GM21619 (cell line): Measurements from ENCODE around the gene C1orf122.
"Not testable (repeated sequence)": the region's sequence is repeated elsewhere in the genome, so short reads cannot be mapped to it uniquely, and the experiment has no call there.

ENCODE experiments used
- ATAC-seq: cut with Tn5 transposase; IDR thresholded peaks from one replicate; pipeline ENCODE4 v1.9.1; 2021; ENCODE audit not compliant: unreplicated experiment

C1orf122 gene

DNA sequence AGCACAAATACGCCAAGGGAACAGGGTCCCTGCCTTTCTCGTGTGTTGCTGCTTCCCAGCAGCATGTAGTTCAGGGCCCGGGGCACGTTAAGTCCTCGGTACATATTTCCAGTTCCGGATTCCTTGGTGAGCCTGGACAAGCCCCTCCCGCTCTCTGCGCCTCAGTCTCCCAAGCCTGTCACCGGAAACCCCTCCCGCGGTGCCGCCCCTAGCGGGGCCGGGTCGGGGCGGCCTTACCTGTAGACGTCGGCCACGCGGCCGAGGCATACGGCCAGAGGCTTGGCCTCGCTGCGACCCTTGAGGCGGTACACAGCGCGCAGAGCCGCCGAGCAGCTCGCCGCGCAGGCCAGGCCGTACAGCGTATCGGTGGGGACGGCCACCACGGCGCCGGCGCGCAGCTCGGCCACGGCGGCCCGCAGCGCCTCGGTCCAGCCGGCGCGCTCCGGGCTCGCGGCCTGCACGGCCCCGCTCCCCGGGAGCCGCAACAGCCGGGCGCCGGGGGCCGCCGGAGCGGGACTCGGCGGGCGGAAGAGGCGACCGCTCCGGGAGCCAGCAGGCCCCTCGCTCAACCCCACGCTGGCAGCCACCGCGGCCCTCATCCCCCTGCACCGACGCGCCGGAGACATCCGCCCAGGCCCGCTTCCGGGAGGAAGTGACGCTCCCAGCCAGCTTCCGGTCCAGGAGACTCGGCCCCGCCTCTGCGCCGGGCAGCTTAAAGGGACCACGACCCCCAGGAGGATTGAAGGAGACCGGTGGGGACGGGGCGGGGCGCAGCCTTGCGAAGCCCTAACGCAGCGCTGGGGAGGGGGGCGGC is at the start of gene C1orf122, which contains the start of gene YRDC:
C1orf122 (plus strand) TSS at position 236 of the 814 bp plus-strand sequence. CDS start 615 bp downstream, outside the sequence.
YRDC (minus strand) TSS at position 654 of the 814 bp plus-strand sequence; CDS start at position 626, 28 bp downstream.
- peak; percentile 88 for ATAC-seq

DNA sequence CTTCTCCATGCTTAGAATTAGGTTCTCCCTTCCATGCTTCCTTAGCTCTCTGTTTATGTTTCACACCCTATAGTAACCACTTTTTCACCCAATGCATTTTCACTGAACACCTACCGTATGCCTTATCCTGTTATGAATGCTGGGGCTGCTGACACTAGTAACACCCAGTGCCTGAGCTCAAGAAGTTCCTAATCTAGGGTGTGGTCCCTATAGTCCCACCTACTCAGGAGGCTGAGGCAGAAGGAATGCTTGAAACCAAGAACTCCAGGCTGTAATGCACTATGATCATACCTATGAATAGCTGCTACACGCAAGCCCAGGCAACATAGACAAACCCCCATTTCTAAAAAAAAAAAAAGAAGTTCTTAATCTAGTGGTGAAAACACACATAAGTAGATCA is 48.1 kb upstream of the C1orf122 start:
- ATAC-seq = no peak

DNA sequence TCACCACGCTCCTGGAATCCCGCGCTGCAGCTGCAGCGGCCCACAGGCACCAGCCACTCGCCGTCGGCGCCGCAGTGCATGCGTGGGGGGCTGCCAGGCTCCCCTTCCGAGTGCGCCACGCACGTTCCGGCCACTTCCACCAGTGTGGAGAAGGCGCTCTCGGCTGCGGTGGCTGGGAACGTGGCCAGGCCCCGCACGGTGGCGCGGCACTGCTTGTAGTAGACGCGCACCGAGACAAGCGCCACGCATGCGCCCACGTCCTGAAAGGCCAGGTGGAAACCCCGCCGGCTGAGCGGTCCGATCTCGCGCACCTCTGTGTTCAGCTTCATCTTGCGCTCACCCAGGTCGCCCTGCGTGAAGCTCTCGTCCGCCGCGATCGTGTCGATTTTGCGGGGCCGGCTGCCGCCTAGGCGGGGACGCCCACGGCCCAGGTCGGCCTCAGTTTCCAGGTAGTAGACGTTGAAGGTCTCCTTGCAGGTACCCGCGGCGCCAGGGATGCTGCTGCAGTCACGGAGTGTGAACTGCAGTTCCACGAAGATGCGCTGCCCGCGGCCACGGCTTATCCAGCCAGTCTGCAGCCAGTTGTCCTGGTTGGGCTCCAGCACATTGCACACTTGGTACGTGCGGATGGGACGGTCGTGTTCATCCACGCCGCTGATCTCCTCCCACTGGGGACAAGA is 46.0 kb upstream of the C1orf122 start:
- no peak for ATAC-seq

DNA sequence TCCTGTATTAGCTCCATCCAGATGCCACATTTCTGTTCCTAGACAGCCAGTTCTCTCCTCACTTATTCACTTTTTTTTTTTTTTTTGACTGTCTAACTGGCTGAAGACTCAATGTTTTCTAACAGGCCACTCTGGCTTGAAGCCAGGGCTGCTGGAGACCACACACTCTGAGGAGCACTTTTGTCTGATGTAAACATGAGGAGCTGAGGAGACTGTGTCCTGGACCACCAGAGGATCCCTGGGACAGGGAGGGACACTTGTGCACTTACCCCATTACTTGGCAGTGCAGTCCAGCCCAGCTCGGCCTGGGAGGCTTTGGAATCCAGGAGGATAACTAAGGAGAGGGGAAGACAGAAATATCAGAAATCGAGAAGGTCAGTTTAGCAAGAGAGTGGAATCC is 45.1 kb upstream of the C1orf122 start:
- no peak for ATAC-seq

DNA sequence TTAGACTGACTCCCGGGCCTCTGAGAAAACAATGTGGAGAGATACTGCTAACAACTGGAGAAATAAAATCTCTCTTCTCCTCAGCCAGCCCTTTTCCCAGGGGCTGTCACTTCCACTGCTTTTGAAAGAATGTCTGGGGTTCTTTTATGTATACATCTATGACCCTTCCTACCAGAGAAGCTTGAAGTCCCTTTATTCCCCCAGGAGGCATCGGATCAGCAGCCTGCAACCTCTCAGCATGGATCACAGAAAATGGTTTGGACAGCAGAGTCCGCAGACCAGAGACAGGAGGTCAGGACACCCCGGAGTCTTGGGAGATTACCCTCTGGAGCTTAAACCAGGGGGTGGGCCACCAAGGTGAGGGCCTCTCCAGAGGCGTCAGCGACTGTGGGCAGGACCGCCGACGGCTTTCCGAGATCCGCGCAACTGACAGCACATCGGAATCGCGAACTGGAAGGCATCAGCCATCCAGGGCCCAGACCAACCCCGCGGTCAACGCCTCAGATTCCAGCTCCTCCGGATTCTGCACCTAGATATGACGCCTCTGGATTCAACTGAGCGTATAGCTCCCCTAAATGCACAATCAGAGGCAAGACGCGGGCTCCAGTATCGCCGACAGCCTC is 43.7 kb upstream of the C1orf122 start:
- ATAC-seq = no peak

DNA sequence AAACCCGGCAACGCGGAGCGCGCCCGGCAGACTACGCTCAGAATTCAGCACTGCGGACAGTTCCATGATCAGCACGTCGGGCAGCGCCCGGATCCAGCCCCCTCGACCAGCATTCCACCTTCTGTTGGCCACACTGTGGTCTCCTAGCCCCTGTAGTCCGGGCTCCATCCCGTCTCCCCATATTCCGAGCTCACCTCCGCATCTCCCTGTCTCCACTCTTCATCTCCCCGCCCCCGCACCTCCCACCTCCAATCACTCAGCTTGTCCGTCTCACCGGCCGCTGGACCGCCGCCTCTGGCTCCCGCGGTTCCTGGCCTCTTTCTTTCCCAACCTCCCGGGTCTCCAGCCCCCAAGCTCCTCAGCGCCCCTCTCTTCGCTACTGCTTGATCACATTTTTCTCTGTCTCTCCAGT is 43.2 kb upstream of the C1orf122 start:
- no peak for ATAC-seq

DNA sequence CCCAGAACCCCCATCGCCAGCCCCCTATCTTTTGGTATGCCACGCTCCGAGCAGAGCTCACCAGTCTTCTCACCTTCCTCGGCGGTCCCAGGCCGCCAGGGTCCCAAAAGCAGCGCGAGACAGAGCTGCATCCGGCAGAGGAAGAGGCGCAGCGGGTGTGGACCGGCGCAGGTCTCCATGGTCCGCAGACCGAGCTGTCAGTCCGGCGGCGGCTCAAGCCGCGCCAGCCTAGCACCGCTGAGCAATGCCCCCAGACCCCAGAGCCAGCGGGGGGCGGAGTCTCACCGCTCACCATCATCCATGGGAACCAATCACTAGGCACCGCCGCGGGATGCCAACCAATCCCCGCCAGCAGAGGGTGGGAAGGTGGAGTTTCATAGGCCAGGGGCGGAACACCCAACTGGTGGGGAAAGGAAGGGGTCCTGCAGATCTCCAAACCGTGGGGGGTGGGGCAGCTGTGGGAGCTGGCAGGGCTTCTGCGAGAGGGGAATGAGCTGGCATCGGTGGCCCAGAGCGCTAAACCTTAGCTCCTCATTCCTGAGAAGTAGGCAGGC is 42.6 kb upstream of the C1orf122 start, which contains the start of gene EPHA10:
EPHA10 (minus strand) TSS at position 233 of the 554 bp plus-strand sequence; CDS start at position 179, 54 bp downstream.
- ATAC-seq = no peak

DNA sequence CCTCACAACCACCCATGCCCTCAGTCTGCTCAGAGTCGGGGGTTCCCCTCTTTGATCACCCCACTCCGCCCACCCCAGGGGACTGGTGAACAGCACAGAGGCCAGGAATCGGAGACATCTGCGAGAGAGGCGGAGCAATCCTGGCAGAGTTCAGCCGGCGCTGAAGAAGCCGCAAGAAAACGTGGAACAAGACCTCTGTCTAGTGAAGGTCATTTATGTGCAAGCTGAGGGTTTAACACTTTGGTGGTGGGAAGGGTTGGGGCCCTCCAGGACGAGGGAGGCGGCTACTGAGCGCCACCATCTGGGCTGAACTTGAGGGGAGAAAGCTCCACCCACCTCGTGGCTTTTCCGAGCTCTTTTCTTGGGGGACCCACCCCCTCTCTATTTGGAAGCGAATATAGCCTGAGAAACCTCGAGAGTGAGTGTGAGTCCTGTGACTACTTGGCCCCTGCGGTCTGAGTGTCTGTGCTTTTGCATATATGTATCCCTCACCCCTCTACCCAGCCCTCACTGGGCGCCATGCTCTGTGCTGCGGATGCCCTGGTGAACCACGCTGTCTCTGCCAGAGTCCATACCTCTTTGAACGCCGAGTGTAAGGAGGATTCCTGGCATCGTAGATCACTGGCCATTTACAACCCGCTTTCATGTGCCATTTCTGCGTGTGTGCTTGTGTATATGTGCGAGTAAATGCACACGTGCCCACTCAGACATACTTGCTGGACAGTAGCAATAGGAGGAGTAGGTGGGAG is 41.5 kb upstream of the C1orf122 start:
- no peak for ATAC-seq

DNA sequence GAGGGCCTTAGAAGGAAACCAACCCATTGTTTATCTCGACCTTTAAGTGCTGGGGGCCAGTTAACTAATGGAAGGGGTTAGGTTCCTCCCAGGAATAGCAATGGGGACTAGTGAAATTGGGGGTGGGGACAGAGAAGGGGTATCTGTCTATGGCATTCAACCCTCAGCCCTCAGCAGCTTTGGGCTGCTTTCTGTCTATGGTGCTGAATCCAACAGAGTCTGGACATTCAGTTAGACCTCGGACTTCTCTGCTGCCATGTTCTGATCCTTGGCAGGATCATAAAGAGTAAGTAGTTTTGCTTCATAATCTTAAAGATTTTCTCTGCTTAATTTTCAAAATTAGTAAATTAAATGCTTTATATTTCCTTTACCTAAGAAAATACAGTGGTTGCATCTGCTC is 40.1 kb upstream of the C1orf122 start:
- no peak for ATAC-seq

DNA sequence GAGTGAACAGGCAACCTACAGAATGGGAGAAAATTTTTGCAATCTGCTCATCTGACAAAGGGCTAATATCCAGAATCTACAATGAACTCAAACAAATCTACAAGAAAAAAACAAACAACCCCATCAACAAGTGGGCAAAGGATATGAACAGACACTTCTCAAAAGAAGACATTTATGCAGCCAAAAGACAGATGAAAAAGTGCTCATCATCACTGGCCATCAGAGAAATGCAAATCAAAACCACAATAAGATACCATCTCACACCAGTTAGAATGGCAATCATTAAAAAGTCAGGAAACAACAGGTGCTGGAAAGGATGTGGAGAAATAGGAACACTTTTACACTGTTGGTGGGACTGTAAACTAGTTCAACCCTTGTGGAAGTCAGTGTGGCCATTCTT is 36.1 kb upstream of the C1orf122 start:
- not testable (repeated sequence) for ATAC-seq

DNA sequence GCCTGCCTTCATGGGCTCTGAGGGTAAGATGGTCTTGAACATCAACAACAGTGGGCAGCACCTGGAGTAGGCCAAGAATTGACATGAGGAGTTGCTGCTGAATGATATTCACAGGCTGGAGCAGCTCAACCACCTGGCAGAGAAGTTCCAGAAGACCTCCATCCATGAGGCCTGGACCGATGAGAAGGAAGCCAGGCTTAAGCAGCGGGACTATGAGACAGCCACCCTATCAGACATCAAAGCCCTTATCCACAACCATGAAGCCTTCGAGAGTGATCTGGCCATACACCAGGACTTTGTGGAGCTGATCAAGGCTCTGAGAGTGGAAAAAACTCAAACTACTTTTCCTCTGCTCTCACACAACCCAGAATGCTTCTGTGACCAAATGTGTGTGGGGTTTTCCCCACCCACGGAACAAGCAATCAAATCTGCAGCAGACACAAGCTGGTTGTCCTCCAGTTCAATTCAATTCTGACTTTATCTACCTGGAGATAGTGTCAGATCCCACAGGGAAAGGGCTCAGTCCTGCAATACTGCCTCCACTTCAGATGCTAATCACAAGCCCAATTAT is 30.6 kb upstream of the C1orf122 start:
- ATAC-seq = no peak

DNA sequence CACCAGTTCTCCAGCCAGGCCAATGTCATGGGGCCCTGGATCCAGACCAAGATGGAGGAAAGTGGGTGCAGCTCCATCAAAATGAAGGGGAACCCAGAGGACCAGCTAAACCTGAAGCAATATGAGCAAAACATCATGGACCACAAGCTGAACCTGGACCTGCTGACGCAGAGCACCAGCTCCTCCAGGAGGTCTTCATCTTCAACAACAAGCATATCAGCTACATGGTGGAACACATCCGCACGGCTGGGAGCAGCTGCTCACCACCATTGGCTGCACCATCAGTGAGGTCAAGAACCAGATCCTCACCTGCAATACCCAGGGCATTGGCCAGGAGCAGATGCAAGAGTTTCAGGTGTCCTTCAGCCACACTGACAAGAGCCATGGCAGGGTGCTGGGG is 28.9 kb upstream of the C1orf122 start:
- ATAC-seq = no peak

DNA sequence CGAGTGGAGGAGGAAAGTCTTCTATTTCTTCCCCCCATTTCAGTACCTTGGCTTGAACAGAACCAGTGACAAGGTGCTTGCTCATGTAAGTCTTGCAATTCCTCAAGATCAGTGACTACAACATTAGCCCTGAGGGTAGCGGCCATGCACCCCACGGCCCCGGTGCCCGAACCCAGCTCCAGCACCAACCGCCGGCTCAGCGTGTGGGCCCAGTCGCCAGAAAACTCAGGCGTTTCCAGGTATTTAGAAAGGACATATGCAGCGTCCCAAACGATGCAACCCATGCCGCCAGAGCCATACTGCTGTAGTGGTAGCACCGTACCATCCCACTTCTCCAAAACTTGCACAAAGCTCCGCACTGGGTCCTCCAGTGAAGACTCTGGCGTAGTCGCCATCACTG is 25.1 kb upstream of the C1orf122 start:
- ATAC-seq = no peak

DNA sequence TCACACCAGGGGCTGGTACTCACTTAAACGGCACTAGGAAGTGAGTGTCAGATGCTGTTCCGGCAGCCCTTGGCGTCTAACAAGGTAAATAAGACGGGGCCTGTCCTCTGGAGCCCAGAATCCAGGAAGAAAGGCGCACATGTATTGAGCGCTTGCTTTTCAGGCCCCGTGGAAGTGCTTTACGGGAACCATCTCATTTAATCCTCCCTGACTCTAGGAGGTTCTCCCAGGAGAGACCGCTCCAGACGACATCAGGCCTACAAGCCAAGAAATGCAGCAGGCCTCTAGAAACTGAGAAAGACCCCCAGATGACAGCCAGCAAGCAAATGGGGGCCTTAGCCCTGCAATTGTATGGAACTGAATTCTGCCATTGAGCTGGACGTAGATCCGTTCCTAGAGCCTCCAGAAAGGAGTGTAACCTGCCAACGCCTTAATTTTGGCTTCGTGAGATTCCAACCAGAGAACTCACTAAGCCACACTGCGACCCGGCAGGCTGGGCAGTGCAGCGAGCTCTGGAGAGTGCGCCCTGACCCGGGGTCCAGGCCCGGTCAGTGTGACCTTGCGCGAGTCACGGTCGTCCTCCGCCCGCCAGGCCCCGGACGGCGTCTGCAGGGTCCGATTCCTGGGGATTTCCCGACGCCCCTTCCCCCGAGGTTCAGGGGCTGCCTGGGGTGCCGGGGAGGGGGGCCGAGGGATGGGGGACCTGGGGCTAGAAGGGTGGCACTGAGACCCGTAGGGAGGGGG is 14.5 kb upstream of the C1orf122 start:
- ATAC-seq = no peak

DNA sequence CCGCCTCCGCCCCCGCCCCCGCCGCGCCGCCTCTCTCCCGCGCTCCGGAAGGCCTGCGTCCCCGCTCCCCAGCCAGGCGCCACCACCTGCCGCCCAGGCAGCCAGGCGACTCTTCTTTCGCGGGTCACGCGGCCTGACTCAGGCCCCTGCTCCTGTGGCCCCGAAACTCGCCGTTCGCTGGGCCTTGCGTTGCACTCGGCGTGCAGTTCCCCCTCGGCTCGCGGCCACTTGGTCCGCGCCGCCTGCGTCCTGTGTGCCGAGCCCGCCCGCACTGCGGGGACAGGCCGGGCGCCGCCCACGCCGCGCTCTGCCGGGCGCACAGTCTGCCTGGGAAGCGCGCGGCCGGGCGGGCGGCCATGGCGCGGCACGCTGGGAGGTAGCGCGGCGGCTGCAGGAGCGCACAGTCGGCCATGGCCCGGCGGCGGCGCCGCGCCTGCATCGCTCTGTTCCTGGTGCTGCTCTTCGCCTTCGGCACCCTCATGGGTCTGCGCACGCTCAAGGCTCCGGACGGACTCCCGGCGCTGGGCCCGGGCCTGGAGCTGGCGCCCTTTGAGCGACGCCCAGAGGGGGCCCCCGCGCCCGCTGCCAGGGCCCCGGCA is 13.7 kb upstream of the C1orf122 start, which contains the start of gene MANEAL:
MANEAL (plus strand) TSS at position 75 of the 599 bp plus-strand sequence; CDS start at position 411, 336 bp downstream.
- ATAC-seq = peak; percentile 56

DNA sequence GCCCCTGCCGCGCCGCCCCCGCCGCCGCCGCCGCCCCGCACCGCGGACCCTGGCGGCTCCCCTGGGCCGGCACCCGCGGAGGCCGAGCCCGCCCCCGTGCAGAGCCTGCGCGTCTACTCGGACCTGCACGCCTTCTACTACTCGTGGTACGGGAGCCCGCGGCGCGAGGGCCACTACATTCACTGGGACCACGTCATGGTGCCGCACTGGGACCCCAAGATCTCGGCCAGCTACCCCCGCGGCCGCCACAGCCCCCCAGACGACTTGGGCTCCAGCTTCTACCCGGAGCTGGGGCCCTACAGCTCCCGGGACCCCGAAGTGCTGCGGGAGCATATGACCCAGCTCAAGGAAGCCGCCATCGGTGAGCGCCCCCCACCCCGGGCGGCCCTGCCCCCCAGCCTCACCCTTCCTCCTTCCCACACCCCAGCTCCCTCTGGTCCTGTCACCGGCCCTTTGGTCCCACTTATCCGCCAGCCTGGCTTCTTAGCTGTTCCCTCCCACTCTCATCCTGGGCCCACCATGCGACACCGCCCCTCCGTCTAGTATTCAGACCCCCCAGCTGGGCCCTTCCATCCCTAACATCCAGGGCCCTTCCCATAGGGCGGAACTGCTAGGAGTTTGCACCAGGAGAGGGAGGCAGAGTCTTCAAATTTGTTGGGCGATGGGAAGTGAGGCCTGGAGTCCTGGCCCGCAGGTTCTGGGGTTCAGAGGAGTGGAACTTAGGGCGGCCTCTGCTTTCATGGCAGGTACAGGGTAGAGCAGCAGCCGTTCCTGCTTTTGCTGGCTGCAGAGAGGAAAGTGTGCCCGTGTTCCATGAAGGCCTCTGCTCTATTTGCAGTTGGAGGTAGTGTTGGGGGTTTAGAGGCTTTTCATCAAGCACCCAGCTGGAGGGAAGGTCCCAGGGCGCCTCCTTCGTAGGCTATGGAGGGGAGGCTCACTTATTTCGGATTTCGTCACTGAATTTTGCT is 12.9 kb upstream of the C1orf122 start:
- ATAC-seq = no peak

DNA sequence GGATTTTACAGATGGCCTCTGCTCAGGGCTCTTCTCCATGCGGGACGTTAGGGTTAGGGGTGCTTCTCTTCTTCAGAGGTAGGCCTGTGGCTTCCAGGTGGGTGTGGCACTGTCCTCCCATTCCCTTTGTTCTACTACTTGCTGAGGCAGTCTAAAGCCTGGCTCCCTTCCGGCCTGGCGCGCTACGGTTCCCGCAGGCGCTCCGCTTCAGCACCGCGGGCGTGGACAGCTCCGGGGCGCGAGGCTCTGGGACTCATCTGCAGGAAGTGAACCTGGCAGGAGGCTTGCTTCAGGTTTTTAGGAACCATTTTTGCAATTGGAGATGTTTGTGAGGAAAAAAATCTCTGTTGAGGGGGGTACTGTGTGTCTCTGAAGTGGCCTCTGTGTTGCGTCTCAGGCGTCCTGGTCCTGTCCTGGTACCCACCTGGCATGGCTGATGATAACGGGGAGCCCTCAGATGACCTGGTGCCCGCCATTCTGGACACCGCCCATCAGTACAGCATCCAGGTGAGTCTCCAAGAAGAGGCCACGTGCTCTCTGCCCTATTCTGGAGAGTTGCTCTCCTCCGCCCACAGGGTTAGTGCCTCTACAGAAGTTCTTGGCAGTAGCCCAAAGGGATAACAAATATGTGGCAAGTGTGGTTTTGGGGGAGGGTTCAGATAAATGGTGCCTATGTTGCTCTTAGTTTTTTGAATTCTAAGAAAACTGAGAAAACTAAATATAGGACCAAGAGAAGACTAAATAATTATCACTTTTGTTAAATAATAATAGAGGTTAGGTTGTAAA is 12.1 kb upstream of the C1orf122 start:
- ATAC-seq = no peak
